ENCODE results near the gene LRRC8D. TPM values are rescaled to one million over a fixed set of nuclear protein-coding genes. Genes with fewer than 3 reads are reported as not detected.

Gene LRRC8D
- total RNA-seq, 2 donors from 2014 or later, result 35.8 to 42.7 TPM

DNA sequence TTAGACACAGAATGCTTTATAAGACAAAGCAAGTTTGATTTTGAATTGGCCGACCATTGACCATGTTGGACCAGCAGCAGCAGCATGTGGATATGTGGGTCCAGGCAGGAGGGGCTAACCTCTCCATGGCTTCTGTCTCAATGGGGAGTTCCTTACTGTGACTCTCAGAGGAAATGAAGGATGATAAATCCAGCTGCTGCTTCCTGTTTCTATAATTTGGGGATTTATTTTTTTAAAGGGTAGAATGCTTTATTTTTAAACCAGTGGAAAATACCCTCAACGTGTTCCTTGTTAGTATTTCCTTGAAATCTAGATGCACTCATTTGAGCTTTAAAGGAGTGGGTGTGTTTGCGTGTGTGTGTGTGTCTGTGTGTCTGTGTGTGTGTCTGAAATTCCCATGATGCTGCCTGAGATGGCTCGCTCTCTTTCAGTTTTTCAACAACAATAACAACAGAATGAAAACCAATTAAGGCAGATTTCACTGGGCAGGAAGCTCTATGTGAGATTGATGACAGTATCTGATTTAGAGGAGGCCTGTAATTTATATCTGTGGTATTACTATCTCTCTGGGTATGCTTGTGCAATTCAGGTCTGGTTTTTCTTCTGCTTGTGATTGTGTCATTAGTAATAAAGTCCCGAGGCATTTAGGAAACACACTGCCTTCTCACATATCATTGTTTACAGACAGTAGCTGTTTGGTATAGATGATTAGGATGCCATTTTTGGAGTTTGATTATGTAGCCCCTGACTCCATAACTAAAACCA is 88.0 kb downstream of the LRRC8D start:
- TF ChIP-seq, protein P1, sequence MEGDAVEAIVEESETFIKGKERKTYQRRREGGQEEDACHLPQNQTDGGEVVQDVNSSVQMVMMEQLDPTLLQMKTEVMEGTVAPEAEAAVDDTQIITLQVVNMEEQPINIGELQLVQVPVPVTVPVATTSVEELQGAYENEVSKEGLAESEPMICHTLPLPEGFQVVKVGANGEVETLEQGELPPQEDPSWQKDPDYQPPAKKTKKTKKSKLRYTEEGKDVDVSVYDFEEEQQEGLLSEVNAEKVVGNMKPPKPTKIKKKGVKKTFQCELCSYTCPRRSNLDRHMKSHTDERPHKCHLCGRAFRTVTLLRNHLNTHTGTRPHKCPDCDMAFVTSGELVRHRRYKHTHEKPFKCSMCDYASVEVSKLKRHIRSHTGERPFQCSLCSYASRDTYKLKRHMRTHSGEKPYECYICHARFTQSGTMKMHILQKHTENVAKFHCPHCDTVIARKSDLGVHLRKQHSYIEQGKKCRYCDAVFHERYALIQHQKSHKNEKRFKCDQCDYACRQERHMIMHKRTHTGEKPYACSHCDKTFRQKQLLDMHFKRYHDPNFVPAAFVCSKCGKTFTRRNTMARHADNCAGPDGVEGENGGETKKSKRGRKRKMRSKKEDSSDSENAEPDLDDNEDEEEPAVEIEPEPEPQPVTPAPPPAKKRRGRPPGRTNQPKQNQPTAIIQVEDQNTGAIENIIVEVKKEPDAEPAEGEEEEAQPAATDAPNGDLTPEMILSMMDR (IDR thresholded peaks at IDR 0.05), result no peak
- DNase-seq, result no peak
- no peaks in the 10 kb centered on the region for H3K27me3 ChIP-seq
- no peak overlapping the region for H3K9ac ChIP-seq (ENCODE audit: low read depth in 2 of 2, low read length in 2 of 2)
- intact Hi-C loops (cut with DNase I), result no loop called here
- no peaks in the 10 kb centered on the region for H3K4me1 ChIP-seq
- no peaks in the 10 kb centered on the region for H3K36me3 ChIP-seq
- H3K4me3 ChIP-seq, result no peak overlapping the region
- no peak overlapping the region for H3K27ac ChIP-seq
- no peaks in the 10 kb centered on the region for H3K9me3 ChIP-seq

DNA sequence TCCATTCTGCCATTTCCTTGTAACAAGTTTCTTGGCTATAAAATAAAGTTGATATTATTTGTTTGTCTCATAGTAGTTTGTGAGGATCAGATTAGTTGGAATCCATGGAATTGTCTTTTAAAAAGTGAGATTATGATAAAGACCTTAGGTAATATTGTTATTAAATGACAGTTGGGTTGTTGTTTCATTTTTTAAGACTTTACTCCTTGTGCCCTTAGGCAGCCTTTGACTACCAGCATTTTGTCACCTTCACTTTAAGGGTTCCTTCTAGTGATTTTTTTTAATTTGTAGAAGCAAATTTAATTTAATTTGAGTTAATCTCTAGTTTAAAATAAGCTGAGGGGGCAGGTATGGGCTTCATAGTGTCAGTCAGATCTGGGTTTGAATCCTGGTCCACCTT is 89.4 kb downstream of the LRRC8D start:
- intact Hi-C loops (cut with DNase I), result no loop called here
- TF ChIP-seq, protein P1 (IDR thresholded peaks at IDR 0.05), result no peak
- Histone ChIP-seq H3K4me3 (no peak overlapping the region), H3K27ac (no peak overlapping the region), H3K9me3 (no peaks in the 10 kb centered on the region), H3K27me3 (no peaks in the 10 kb centered on the region), H3K4me1 (no peaks in the 10 kb centered on the region), H3K36me3 (no peaks in the 10 kb centered on the region), H3K9ac (ENCODE audit: low read depth in 2 of 2, low read length in 2 of 2) (no peak overlapping the region)
- no peak for DNase-seq

DNA sequence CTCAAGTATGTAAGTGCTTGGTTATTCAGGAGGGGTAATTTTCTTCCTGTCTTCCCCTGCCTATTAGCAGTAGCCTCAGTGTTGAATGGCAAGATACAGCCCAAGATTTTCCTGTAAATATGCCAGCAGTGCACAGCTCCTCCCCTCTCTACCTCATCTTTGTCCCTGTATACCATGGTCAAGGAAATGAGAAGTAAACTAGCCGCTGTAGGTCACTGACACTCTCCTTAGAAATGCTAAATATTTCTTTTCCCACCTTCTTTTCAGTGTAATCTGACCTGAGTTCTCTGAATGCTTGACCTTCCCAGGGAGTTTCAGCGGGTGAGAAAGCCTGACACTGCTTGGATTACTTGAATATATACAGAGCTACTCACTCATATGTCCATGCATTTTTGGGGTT is 89.9 kb downstream of the LRRC8D start:
- intact Hi-C loops (cut with DNase I), result no loop called here
- no peak overlapping the region for H3K4me3 ChIP-seq
- no peaks in the 10 kb centered on the region for H3K4me1 ChIP-seq
- TF ChIP-seq, protein P1 (IDR thresholded peaks at IDR 0.05), result no peak
- no peaks in the 10 kb centered on the region for H3K9me3 ChIP-seq
- H3K27ac ChIP-seq, result no peak overlapping the region
- no peak overlapping the region for H3K9ac ChIP-seq (ENCODE audit: low read depth in 2 of 2, low read length in 2 of 2)
- H3K27me3 ChIP-seq, result no peaks in the 10 kb centered on the region
- DNase-seq, result no peak
- no peaks in the 10 kb centered on the region for H3K36me3 ChIP-seq

DNA sequence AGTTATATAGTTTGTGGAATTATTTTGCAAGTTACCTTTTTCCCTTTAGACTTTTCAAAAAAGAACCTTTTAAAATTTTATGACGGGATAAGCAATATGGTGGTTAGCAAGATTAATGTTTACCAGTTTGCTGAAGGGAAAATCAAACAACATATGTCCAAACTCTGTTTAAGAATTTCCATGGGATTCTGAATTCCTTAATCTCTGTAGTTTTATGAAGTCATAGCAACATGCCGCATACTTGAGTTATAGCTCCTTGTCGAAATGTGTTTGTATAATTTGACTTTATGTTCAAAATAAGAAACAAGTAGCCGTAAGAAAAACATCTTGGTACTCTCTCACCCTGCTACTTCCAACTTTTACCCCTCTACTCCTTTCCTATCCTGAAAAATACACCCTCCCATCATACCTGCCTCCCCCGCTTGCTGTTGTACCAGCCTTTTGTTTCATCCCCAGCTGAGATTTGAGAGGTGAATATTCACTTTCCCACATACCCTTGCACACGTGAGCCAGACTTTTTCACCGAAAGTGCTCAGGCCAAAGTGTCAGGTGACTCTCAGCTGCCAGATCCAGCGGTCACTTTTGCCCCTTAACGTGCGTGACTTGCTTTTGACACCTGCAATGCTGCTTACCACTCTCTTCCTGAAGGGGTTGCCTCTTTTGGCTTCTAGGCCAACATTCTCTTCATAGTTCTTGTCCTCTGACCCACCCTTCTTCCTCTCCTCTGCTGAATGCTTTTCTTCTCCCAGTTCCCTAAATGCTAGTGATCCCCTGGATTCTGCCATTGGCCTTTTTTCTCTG is 90.6 kb downstream of the LRRC8D start:
- no peaks in the 10 kb centered on the region for H3K27me3 ChIP-seq
- no peak overlapping the region for H3K4me3 ChIP-seq
- H3K27ac ChIP-seq, result no peak overlapping the region
- DNase-seq, result no peak
- no peaks in the 10 kb centered on the region for H3K36me3 ChIP-seq
- intact Hi-C loops (cut with DNase I), result no loop called here
- TF ChIP-seq, protein P1 (IDR thresholded peaks at IDR 0.05), result no peak
- H3K9ac ChIP-seq (ENCODE audit: low read depth in 2 of 2, low read length in 2 of 2), result no peak overlapping the region
- H3K9me3 ChIP-seq, result no peaks in the 10 kb centered on the region
- H3K4me1 ChIP-seq, result no peaks in the 10 kb centered on the region

DNA sequence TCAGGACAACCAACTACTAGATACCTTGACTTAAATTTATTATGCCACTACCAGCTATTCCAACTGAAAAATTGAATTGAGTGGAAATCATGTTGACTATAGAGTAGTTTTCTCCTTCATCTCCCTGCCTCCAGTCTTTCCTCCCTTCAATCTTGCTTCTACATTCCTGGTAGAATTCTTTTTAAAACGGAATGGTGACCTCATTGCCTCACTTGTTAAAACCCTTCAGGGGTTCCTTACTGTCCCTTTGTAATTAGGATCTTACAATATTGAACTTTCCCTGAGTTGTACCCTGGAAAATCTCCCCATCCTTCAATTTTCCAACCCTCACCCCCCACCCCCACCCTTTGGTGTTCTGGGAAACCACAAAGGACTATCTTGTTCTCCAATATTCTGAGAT is 91.2 kb downstream of the LRRC8D start:
- no peak overlapping the region for H3K4me3 ChIP-seq
- no peak overlapping the region for H3K9ac ChIP-seq (ENCODE audit: low read depth in 2 of 2, low read length in 2 of 2)
- H3K36me3 ChIP-seq, result no peaks in the 10 kb centered on the region
- H3K9me3 ChIP-seq, result no peaks in the 10 kb centered on the region
- DNase-seq, result no peak
- H3K27me3 ChIP-seq, result no peaks in the 10 kb centered on the region
- intact Hi-C loops (cut with DNase I), result no loop called here
- no peaks in the 10 kb centered on the region for H3K4me1 ChIP-seq
- TF ChIP-seq, protein P1 (IDR thresholded peaks at IDR 0.05), result no peak
- H3K27ac ChIP-seq, result no peak overlapping the region
